ENCODE measurements around the gene IRX1. TPM values are rescaled to one million over a fixed set of nuclear protein-coding genes. Genes with fewer than 3 reads are reported as not detected.

IRX1 gene
- total RNA-seq, 1 experiment from 2014 or later = not detected

DNA sequence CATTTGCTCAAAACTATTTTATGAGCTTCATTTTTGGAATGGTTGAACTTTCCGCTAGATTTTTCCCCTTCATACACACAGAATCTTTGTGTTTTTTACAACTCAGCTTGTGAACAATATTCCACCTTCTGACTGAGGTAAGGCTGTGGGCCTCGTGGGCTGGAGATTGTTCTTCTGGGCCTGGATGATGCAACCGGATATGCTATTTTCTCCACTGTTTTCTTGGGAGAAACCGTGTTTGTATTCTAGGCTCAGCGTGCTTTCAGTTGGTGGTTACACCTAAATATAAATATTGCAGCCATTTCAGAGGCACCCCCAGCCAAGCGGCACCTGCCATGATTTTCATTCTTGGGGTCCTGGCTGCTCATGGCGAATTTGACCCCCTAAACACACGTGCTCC is 55.2 kb downstream of the IRX1 start:
- Histone ChIP-seq H3K4me1 (replicated peaks) (no peaks in the 10 kb centered on the region), H3K4me3 (no peak overlapping the region), H3K9me3 (replicated peaks) (peaks cover 48% of the 10 kb centered on the region), H3K36me3 (no peaks in the 10 kb centered on the region), H3K27ac (no peak overlapping the region), H3K27me3 (replicated peaks) (no peaks in the 10 kb centered on the region)
- no peak for DNase-seq (ENCODE audit: low read depth in 1 of 2, low spot score in 2 of 2)
